ENCODE results near the gene PLK5.

Gene PLK5

GRCh38 chr19:1505012-1505411 lies 18.9 kb upstream of the PLK5 start:
- Histone ChIP-seq H3K9me3 (ENCODE audit: insufficient read depth, low read depth, low read length) (no peaks in the 10 kb centered on the region), H2AFZ (ENCODE audit: low read length) (no peak overlapping the region), H3F3A (ENCODE audit: low read depth) (0 out of 2 replicates have a peak, but pooled peaks cover 6% of the 10 kb centered on the region), H3K4me2 (ENCODE audit: low read depth, low read length, poor library complexity, severe bottlenecking) (no peak overlapping the region), H3K9ac (ENCODE audit: low read depth, low read length, poor library complexity, severe bottlenecking) (no peak overlapping the region), H3K4me3 (ENCODE audit: low read length, poor library complexity, severe bottlenecking) (no peak overlapping the region), H4K20me1 (ENCODE audit: insufficient read depth, low read length, poor library complexity, severe bottlenecking) (no peaks in the 10 kb centered on the region), H3K79me2 (ENCODE audit: insufficient read depth, low read length) (no peaks in the 10 kb centered on the region), H3K27me3 (ENCODE audit: insufficient read depth, low read length, poor library complexity, severe bottlenecking) (no peaks in the 10 kb centered on the region), H3K9me2 (replicated peaks; ENCODE audit: low read depth, low read length) (no peaks in the 10 kb centered on the region), H3K36me3 (ENCODE audit: insufficient read depth, low read length) (no peaks in the 10 kb centered on the region), H3K4me1 (ENCODE audit: insufficient read depth, low read length, poor library complexity, severe bottlenecking) (peaks cover 8% of the 10 kb centered on the region)
- TF ChIP-seq, protein P1, sequence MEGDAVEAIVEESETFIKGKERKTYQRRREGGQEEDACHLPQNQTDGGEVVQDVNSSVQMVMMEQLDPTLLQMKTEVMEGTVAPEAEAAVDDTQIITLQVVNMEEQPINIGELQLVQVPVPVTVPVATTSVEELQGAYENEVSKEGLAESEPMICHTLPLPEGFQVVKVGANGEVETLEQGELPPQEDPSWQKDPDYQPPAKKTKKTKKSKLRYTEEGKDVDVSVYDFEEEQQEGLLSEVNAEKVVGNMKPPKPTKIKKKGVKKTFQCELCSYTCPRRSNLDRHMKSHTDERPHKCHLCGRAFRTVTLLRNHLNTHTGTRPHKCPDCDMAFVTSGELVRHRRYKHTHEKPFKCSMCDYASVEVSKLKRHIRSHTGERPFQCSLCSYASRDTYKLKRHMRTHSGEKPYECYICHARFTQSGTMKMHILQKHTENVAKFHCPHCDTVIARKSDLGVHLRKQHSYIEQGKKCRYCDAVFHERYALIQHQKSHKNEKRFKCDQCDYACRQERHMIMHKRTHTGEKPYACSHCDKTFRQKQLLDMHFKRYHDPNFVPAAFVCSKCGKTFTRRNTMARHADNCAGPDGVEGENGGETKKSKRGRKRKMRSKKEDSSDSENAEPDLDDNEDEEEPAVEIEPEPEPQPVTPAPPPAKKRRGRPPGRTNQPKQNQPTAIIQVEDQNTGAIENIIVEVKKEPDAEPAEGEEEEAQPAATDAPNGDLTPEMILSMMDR (conservative IDR thresholded peaks at IDR 0.05; ENCODE audit: low read length), result no peak
- no peak for TF ChIP-seq EZH2phosphoT487 (IDR thresholded peaks at IDR 0.05; ENCODE audit: borderline replicate concordance)

DNA sequence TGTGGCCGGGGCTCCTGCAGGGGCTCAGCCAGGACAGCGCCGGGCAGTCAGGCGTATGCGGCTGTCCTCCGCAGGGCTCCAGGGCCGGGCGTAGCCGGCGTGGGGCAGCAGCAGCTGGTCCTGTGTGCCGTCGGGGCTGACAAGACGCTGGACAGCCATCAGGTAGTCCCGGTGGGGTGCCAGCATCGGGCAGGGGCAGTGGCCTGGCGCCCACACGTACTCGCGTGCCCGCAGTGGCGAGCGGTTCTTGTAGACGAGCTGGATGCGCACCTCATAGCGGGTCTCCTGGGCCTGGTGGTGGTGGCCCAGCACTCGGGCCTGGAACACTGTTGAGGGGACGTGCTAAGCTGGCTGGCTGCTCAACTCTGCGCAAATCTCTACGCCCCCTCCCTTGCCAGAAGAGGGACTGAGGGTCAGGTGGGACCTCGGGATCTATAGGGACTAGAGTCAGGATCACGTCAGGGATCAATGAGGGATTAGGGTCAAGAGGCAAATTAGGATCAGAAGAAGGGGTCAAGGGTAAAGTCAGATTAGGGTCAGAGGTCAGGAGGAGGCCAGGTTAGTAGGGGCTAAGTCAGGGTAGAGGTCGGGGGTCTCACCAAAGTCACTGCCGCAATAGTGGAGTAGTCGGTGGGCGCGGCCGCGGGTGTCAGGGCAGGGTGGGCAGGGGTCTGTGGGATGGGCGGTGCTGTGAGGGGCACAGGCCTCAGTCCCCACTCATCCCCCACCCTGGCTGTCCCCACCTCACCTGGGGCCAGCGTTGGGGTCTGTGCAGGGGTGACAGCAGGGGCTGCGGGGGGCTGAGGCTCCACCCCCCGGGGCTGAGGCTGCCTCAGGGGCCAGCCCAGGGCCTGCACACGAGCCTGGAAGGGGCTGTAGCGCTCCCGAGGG lies 17.6 kb upstream of the PLK5 start:
- TF ChIP-seq EZH2phosphoT487 (IDR thresholded peaks at IDR 0.05; ENCODE audit: borderline replicate concordance), result no peak
- TF ChIP-seq, protein P1 (conservative IDR thresholded peaks at IDR 0.05; ENCODE audit: low read length), result no peak
- no peaks in the 10 kb centered on the region for H3K9me3 ChIP-seq (ENCODE audit: insufficient read depth, low read depth, low read length)
- H3K27me3 ChIP-seq (ENCODE audit: insufficient read depth, low read length, poor library complexity, severe bottlenecking), result no peaks in the 10 kb centered on the region
- H3K79me2 ChIP-seq (ENCODE audit: insufficient read depth, low read length), result no peaks in the 10 kb centered on the region
- no peaks in the 10 kb centered on the region for H3K36me3 ChIP-seq (ENCODE audit: insufficient read depth, low read length)
- no peak overlapping the region for H2AFZ ChIP-seq (ENCODE audit: low read length)
- no peak overlapping the region for H3K9ac ChIP-seq (ENCODE audit: low read depth, low read length, poor library complexity, severe bottlenecking)
- H3K4me2 ChIP-seq (ENCODE audit: low read depth, low read length, poor library complexity, severe bottlenecking), result no peak overlapping the region
- H3F3A ChIP-seq (ENCODE audit: low read depth), result 0 out of 2 replicates have a peak, but pooled peaks cover 5% of the 10 kb centered on the region
- peaks cover 8% of the 10 kb centered on the region for H3K4me1 ChIP-seq (ENCODE audit: insufficient read depth, low read length, poor library complexity, severe bottlenecking)
- H3K9me2 ChIP-seq (replicated peaks; ENCODE audit: low read depth, low read length), result no peaks in the 10 kb centered on the region
- no peak overlapping the region for H3K4me3 ChIP-seq (ENCODE audit: low read length, poor library complexity, severe bottlenecking)
- no peaks in the 10 kb centered on the region for H4K20me1 ChIP-seq (ENCODE audit: insufficient read depth, low read length, poor library complexity, severe bottlenecking)

DNA sequence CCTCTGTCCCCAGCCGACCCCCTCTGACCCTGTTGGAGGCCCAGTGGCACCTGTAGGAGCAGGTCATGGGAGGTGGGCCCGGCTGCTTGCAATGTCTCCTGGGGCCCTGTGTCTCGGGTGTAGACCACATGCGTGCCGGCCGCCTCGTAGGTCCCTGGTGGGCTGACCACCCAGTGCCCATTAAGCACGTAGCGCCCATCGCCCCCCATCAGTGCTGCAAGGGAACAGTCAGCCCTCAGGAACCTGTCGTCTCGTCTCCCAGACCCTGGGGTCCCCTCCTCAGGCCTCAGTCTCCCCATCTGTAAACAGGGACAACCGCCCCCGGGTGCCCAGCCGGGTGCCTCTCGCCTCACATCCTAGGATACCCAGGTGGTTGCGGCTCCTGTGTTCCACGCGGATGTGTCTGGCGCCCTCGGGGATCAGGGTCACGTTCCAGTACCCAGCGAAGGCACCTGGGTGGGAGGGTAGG lies 16.7 kb upstream of the PLK5 start:
- 0 out of 2 replicates have a peak, but pooled peaks cover 4% of the 10 kb centered on the region for H3F3A ChIP-seq (ENCODE audit: low read depth)
- H3K27me3 ChIP-seq (ENCODE audit: insufficient read depth, low read length, poor library complexity, severe bottlenecking), result no peaks in the 10 kb centered on the region
- peak overlapping the region; percentile 36 for H3K4me3 ChIP-seq (ENCODE audit: low read length, poor library complexity, severe bottlenecking)
- no peaks in the 10 kb centered on the region for H3K79me2 ChIP-seq (ENCODE audit: insufficient read depth, low read length)
- TF ChIP-seq, protein P1 (conservative IDR thresholded peaks at IDR 0.05; ENCODE audit: low read length), result no peak
- no peak for TF ChIP-seq EZH2phosphoT487 (IDR thresholded peaks at IDR 0.05; ENCODE audit: borderline replicate concordance)
- H3K9ac ChIP-seq (ENCODE audit: low read depth, low read length, poor library complexity, severe bottlenecking), result no peak overlapping the region
- H2AFZ ChIP-seq (ENCODE audit: low read length), result no peak overlapping the region
- H3K36me3 ChIP-seq (ENCODE audit: insufficient read depth, low read length), result no peaks in the 10 kb centered on the region
- no peaks in the 10 kb centered on the region for H3K9me3 ChIP-seq (ENCODE audit: insufficient read depth, low read depth, low read length)
- no peaks in the 10 kb centered on the region for H4K20me1 ChIP-seq (ENCODE audit: insufficient read depth, low read length, poor library complexity, severe bottlenecking)
- peaks cover 8% of the 10 kb centered on the region for H3K4me1 ChIP-seq (ENCODE audit: insufficient read depth, low read length, poor library complexity, severe bottlenecking)
- H3K9me2 ChIP-seq (replicated peaks; ENCODE audit: low read depth, low read length), result no peaks in the 10 kb centered on the region
- peak overlapping the region; percentile 59 for H3K4me2 ChIP-seq (ENCODE audit: low read depth, low read length, poor library complexity, severe bottlenecking)
